HCT116 (cell line): ENCODE data around the gene DNAH5. TPM values are rescaled to one million over a fixed set of nuclear protein-coding genes. Genes with fewer than 3 reads are reported as not detected.

Experiments
- ATAC-seq: fragments of 200-7000 bp; cut with Tn5 transposase; 2 replicates; pipeline ENCODE4 v1.9.1; 2020; ENCODE audit warnings: mild to moderate bottlenecking, moderate library complexity
- BruUV-seq: library from RNA; stranded (reverse); fragments of 400-500 nt; replicated peaks from 2 replicates; lab custom pipeline; 2021; lab: Mats Ljungman, UMichigan
- CTCF ChIA-PET: fragments of 300-600 bp; sonication (Branson Sonifier 250); formaldehyde crosslinking; loops from one replicate; lab custom pipeline; 2021; ENCODE audit warnings: antibody characterized with exemption; lab: Charles Lee
- POLR2A ChIA-PET: fragments of 300-600, 350-600 bp; sonication (Branson Sonifier 250); formaldehyde crosslinking; loops from one replicate; lab custom pipeline; 2021; ENCODE audit warnings: antibody characterized with exemption; lab: Charles Lee
- RAD21 ChIA-PET, 2 experiments: fragments of 300-600 bp; sonication (Branson Sonifier 250); formaldehyde crosslinking; loops; one replicate each; lab custom pipeline; 2023; ENCODE audit warnings: low total read pairs in 2 of 2; ENCODE audit not compliant: uncharacterized antibody in 2 of 2, unreplicated experiment in 2 of 2, low non-redundant PET in 1 of 2; lab: Charles Lee
- DNase-seq: peaks from one replicate; pipeline ENCODE4 v3.0.0-alpha.2; 2010; ENCODE audit warnings: low read depth, low spot score
- H2AFZ ChIP-seq: fragments of 200-600 bp; shearing (Covaris generic), sonication (generic); 2 replicates; pipeline ENCODE4 v1.6.1; 2017; ENCODE audit warnings: low read depth, mixed run types, mixed read lengths, antibody characterized with exemption, low read length; ENCODE audit not compliant: poor library complexity, severe bottlenecking
- H3K27ac ChIP-seq: 2 replicates; pipeline ENCODE4 v1.5.1; 2012; ENCODE audit warnings: low read depth, low read length
- H3K27me3 ChIP-seq: fragments of 200-600 bp; sonication (generic); 2 replicates; pipeline ENCODE4 v1.6.1; 2016; ENCODE audit warnings: mixed run types, low read length, mixed read lengths; ENCODE audit not compliant: insufficient read depth
- H3K36me3 ChIP-seq, 2 experiments: fragments of 200-500 bp in 1 of 2; fragments of 200-600 bp in 1 of 2; sonication (Bioruptor generic) in 1 of 2; sonication (generic) in 1 of 2; 2 replicates each; pipeline versions ENCODE4 v1.5.1 to v1.6.1; 2014 to 2016; ENCODE audit warnings: low read length in 2 of 2, inconsistent platforms in 1 of 2, mixed read lengths in 1 of 2, mixed run types in 1 of 2; ENCODE audit not compliant: insufficient read depth in 2 of 2, control insufficient read depth in 1 of 2
- H3K4me1 ChIP-seq, 2 experiments: fragments of 200-600 bp in 1 of 2; sonication (generic) in 1 of 2; 2 replicates each; pipeline versions ENCODE4 v1.5.1 to v1.6.1; 2012 to 2017; ENCODE audit warnings: low read length in 2 of 2, inconsistent platforms in 1 of 2, mild to moderate bottlenecking in 1 of 2, mixed read lengths in 1 of 2, mixed run types in 1 of 2, moderate library complexity in 1 of 2; ENCODE audit not compliant: insufficient read depth in 2 of 2, control insufficient read depth in 1 of 2
- H3K4me2 ChIP-seq: fragments of 200-600 bp; sonication (generic); 2 replicates; pipeline ENCODE4 v1.6.1; 2017; ENCODE audit warnings: mixed run types, low read length, mixed read lengths
- H3K4me3 ChIP-seq, 2 experiments: fragments of 200-600 bp in 1 of 2; sonication (generic) in 1 of 2; replicated peaks in 1 of 2; 2 replicates each; pipeline ENCODE4 v1.5.1; 2011 to 2016; ENCODE audit warnings: low read length in 2 of 2, control low read depth in 1 of 2, low read depth in 1 of 2, mild to moderate bottlenecking in 1 of 2, mixed read lengths in 1 of 2, mixed run types in 1 of 2
- H3K79me2 ChIP-seq: fragments of 200-600 bp; sonication (generic); 2 replicates; pipeline ENCODE4 v1.6.1; 2017; ENCODE audit warnings: mild to moderate bottlenecking, mixed run types, low read length, moderate library complexity, mixed read lengths; ENCODE audit not compliant: insufficient read depth
- H3K9ac ChIP-seq: fragments of 200-600 bp; sonication (generic); 2 replicates; pipeline ENCODE4 v1.6.1; 2016; ENCODE audit warnings: low read length, mixed read lengths
- H3K9me2 ChIP-seq: fragments of 200-600 bp; sonication (generic), shearing (Covaris generic); 2 replicates; pipeline ENCODE4 v1.6.1; 2017; ENCODE audit warnings: mixed run types, mild to moderate bottlenecking, moderate library complexity; ENCODE audit not compliant: insufficient read depth
- H3K9me3 ChIP-seq, 2 experiments: fragments of 200-500 bp in 1 of 2; fragments of 200-600 bp in 1 of 2; sonication (Bioruptor generic) in 1 of 2; sonication (generic) in 1 of 2; 2 replicates each; pipeline ENCODE4 v1.6.1; 2014 to 2017; ENCODE audit warnings: low read length in 2 of 2, mixed read lengths in 2 of 2, inconsistent platforms in 1 of 2, low read depth in 1 of 2, mild to moderate bottlenecking in 1 of 2, mixed run types in 1 of 2, moderate library complexity in 1 of 2; ENCODE audit not compliant: control insufficient read depth in 1 of 2, insufficient read depth in 1 of 2
- H4K20me1 ChIP-seq: fragments of 200-600 bp; sonication (generic), shearing (Covaris generic); 2 replicates; pipeline ENCODE4 v1.6.1; 2017; ENCODE audit warnings: mixed run types, mild to moderate bottlenecking, moderate library complexity; ENCODE audit not compliant: insufficient read depth
- CBX3 ChIP-seq: IDR thresholded peaks from 2 replicates; pipeline ENCODE4 v1.6.1; 2012; ENCODE audit warnings: low read depth
- CEBPB ChIP-seq: IDR thresholded peaks from 2 replicates; pipeline ENCODE4 v1.6.1; 2012; ENCODE audit warnings: low read depth
- CTCF ChIP-seq, 3 experiments: fragments of 200-600 bp in 1 of 3; sonication (generic) in 1 of 3; IDR thresholded peaks in 2 of 3; conservative IDR thresholded peaks in 1 of 3; 2 replicates each; pipeline ENCODE4 v1.5.1; 2012 to 2017; ENCODE audit warnings: low read depth in 2 of 3, low read length in 2 of 3, antibody characterized with exemption in 1 of 3, borderline replicate concordance in 1 of 3, control low read depth in 1 of 3, mild to moderate bottlenecking in 1 of 3, mixed read lengths in 1 of 3, mixed run types in 1 of 3, moderate library complexity in 1 of 3; ENCODE audit not compliant: insufficient read depth in 1 of 3
- EGR1 ChIP-seq: IDR thresholded peaks from 2 replicates; pipeline ENCODE4 v1.6.1; 2012; ENCODE audit warnings: low read depth
- ELF1 ChIP-seq: IDR thresholded peaks from 2 replicates; pipeline ENCODE4 v1.6.1; 2012; ENCODE audit warnings: low read depth, borderline replicate concordance
- EZH2phosphoT487 ChIP-seq: fragments of 200-600 bp; IDR thresholded peaks from 2 replicates; pipeline ENCODE4 v1.6.1; 2018; ENCODE audit warnings: antibody characterized with exemption, borderline replicate concordance
- JUND ChIP-seq: IDR thresholded peaks from 2 replicates; pipeline ENCODE4 v1.6.1; 2012
- POLR2A ChIP-seq: IDR thresholded peaks from 2 replicates; pipeline ENCODE4 v1.7.0; 2011; ENCODE audit warnings: borderline replicate concordance; ENCODE audit not compliant: insufficient read depth, insufficient read length; ENCODE audit errors: extremely low read depth
- POLR2AphosphoS5 ChIP-seq: IDR thresholded peaks from 2 replicates; pipeline ENCODE4 v1.6.1; 2011; ENCODE audit warnings: mild to moderate bottlenecking, low read depth, low read length, moderate library complexity
- RAD21 ChIP-seq: IDR thresholded peaks from 2 replicates; pipeline ENCODE4 v1.6.1; 2012; ENCODE audit warnings: low read depth, mild to moderate bottlenecking
- SIN3A ChIP-seq: IDR thresholded peaks from 2 replicates; pipeline ENCODE4 v1.6.1; 2012; ENCODE audit warnings: low read depth
- SP1 ChIP-seq: IDR thresholded peaks from 2 replicates; pipeline ENCODE4 v1.6.1; 2012; ENCODE audit warnings: low read depth
- SRF ChIP-seq: IDR thresholded peaks from 2 replicates; pipeline ENCODE4 v1.6.1; 2012; ENCODE audit warnings: low read depth
- TCF7L2 ChIP-seq: IDR thresholded peaks from 2 replicates; pipeline ENCODE4 v1.7.0; 2011; ENCODE audit warnings: borderline replicate concordance, inconsistent platforms; ENCODE audit not compliant: insufficient read depth, insufficient read length; ENCODE audit errors: extremely low read depth
- YY1 ChIP-seq: IDR thresholded peaks from 2 replicates; pipeline ENCODE4 v1.6.1; 2011; ENCODE audit warnings: low read length, low read depth, moderate library complexity, mild to moderate bottlenecking; ENCODE audit not compliant: insufficient replicate concordance; ENCODE audit errors: extremely low read depth
- ZFX ChIP-seq: fragments of 450-650 bp; IDR thresholded peaks from 2 replicates; pipeline ENCODE4 v1.6.1; 2017
- intact Hi-C: fragments of 100-400 bp; cut with micrococcal nuclease; formaldehyde crosslinking; loops from 2 replicates; pipeline ENCODE4 v1.10.0; 2022
- total RNA-seq: library from RNA; stranded (reverse); gene quantifications from one replicate; pipeline ENCODE4 v1.2.1, GENCODE V29; 2021; ENCODE audit not compliant: unreplicated experiment
- TF ChIP-seq, protein P1 (sequence below): IDR thresholded peaks from 2 replicates; pipeline ENCODE4 v1.6.1; 2012
- TF ChIP-seq, protein P2 (sequence below): IDR thresholded peaks from 2 replicates; pipeline ENCODE4 v1.6.1; 2012

DNAH5 gene
- total RNA-seq, 1 experiment from 2014 or later: 0.37 TPM

- ChIA-PET CTCF (interaction anchor here (0.6 to 2.8 kb wide), 2 partner anchors 10 to 673 kb away, joined by 3 to 17 read pairs; no protein-coding TSS in a partner anchor), POLR2A (no interaction called here), RAD21 (no interaction called here)
- H3K4me2 ChIP-seq: no peak overlapping the region
- H3K27me3 ChIP-seq: peaks cover 15% of the 10 kb centered on the region; the same call in 1 of the 2 replicates
- H3K9me2 ChIP-seq: no peaks in the 10 kb centered on the region
- no peak overlapping the region for H3K4me3 ChIP-seq
- ATAC-seq: no peak
- H3K4me1 ChIP-seq: 0 out of 4 replicates have a peak, but pooled peaks cover 0 to 4% of the 10 kb centered on the region in 2 experiments
- intact Hi-C loops: no loop called here
- H4K20me1 ChIP-seq: no peaks in the 10 kb centered on the region
- H3K27ac ChIP-seq: no peak overlapping the region
- BruUV-seq: no TSS peak
- TF ChIP-seq EZH2phosphoT487 (no peak), CEBPB (no peak), RAD21 (no peak), EGR1 (no peak), SRF (no peak), YY1 (no peak), TCF7L2 (no peak), ELF1 (no peak), CTCF (IDR thresholded peaks at IDR 0.05 in 2 of 3, conservative IDR thresholded peaks at IDR 0.05 in 1 of 3; ENCODE audit: borderline replicate concordance in 1 of 3, insufficient read depth in 1 of 3, low read depth in 2 of 3, low read length in 2 of 3) (no peak), POLR2AphosphoS5 (no peak), POLR2A (no peak), CBX3 (no peak), ZFX (no peak), SP1 (no peak), JUND (no peak), SIN3A (no peak)
- TF ChIP-seq, protein P1, sequence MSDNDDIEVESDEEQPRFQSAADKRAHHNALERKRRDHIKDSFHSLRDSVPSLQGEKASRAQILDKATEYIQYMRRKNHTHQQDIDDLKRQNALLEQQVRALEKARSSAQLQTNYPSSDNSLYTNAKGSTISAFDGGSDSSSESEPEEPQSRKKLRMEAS: no peak
- TF ChIP-seq, protein P2, sequence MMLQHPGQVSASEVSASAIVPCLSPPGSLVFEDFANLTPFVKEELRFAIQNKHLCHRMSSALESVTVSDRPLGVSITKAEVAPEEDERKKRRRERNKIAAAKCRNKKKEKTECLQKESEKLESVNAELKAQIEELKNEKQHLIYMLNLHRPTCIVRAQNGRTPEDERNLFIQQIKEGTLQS: no peak
- TF ChIP-seq, all 23 proteins: peak for 0
- no peaks in the 10 kb centered on the region for H3K36me3 ChIP-seq
- no peaks in the 10 kb centered on the region for H3K79me2 ChIP-seq
- H2AFZ ChIP-seq: no peak overlapping the region
- H3K9me3 ChIP-seq: no peaks in the 10 kb centered on the region
- H3K9ac ChIP-seq: no peak overlapping the region
- DNase-seq: no peak
These were observed 30.8 kb upstream of the DNAH5 start for GRCh38 chr5:13975246-13975645.
